Activated CD4-positive, alpha-beta memory T cell treated with anti-CD3 and anti-CD28 coated beads for 36 hours (primary cell): ENCODE data around the gene OARD1. TPM values are rescaled to one million over a fixed set of nuclear protein-coding genes. Genes with fewer than 3 reads are reported as not detected.

ENCODE experiments used
- CTCF ChIA-PET: fragments of 350-600 bp; sonication (Branson Sonifier 250); formaldehyde crosslinking; loops from one replicate; lab custom pipeline; 2021; ENCODE audit warnings: antibody characterized with exemption, inconsistent platforms; lab: Charles Lee
- POLR2A ChIA-PET: fragments of 350-600 bp; sonication (Branson Sonifier 250); formaldehyde crosslinking; loops from one replicate; lab custom pipeline; 2021; ENCODE audit warnings: antibody characterized with exemption; lab: Charles Lee
- DNase-seq: peaks from one replicate; pipeline ENCODE4 v3.0.0-alpha.2; 2020
- H3K27ac Mint-ChIP-seq: one replicate; pipeline ENCODE4 v1.8.0; 2021; ENCODE audit warnings: mixed read lengths
- H3K27me3 Mint-ChIP-seq: one replicate; pipeline ENCODE4 v1.8.0; 2021; ENCODE audit warnings: mixed read lengths
- H3K36me3 Mint-ChIP-seq: one replicate; pipeline ENCODE4 v1.8.0; 2021; ENCODE audit warnings: mixed read lengths
- H3K4me1 Mint-ChIP-seq: one replicate; pipeline ENCODE4 v1.8.0; 2021; ENCODE audit warnings: low read depth, mixed read lengths
- H3K4me3 Mint-ChIP-seq: one replicate; pipeline ENCODE4 v1.8.0; 2021; ENCODE audit warnings: mild to moderate bottlenecking, mixed read lengths
- H3K9me3 Mint-ChIP-seq: one replicate; pipeline ENCODE4 v1.8.0; 2021; ENCODE audit warnings: mixed read lengths
- intact Hi-C: fragments of 100-400 bp; cut with micrococcal nuclease; formaldehyde crosslinking; loops from one replicate; pipeline ENCODE4 v1.15.1; 2023
- total RNA-seq, 2 experiments: library from RNA; stranded (reverse); gene quantifications; one replicate each; pipeline ENCODE4 v1.2.3, GENCODE V29; 2021

The OARD1 gene
- total RNA-seq, 2 experiments from 2014 or later, result 40.5 to 42.9 TPM

GRCh38 chr6:41073968-41074691 is 2.0 kb upstream of the OARD1 start:
- no peak for DNase-seq
- Mint-ChIP-seq H3K4me3 (peak overlapping the region; percentile 91), H3K9me3 (no peaks in the 10 kb centered on the region), H3K36me3 (peaks cover 28% of the 10 kb centered on the region), H3K27ac (peak overlapping the region; percentile 95), H3K4me1 (peaks cover 56% of the 10 kb centered on the region), H3K27me3 (no peaks in the 10 kb centered on the region)
- intact Hi-C loops, result loop anchor here (2.0 to 5.0 kb wide), 5 partner anchors 108 to 1959 kb away; partner anchors contain the start of genes FOXP4, KCNK5, SAYSD1 and TFEB
- ChIA-PET POLR2A (no interaction called here), CTCF (interaction anchor here (0.6 to 1.5 kb wide), 2 partner anchors 8 to 108 kb away, joined by 6 to 8 read pairs; no protein-coding TSS in a partner anchor)

- POLR2A ChIA-PET, result interaction anchor here (1.0 kb wide), 1 partner anchor 31 kb away, joined by 3 read pairs; no protein-coding TSS in a partner anchor
- Mint-ChIP-seq H3K36me3 (peaks cover 24% of the 10 kb centered on the region), H3K9me3 (no peaks in the 10 kb centered on the region), H3K27ac (peak overlapping the region; percentile 95), H3K4me3 (peak overlapping the region; percentile 91), H3K4me1 (peaks cover 51% of the 10 kb centered on the region), H3K27me3 (no peaks in the 10 kb centered on the region)
- DNase-seq, result peak; percentile 89
- intact Hi-C loops, result loop anchor here (2.0 to 5.0 kb wide), 5 partner anchors 109 to 1959 kb away; partner anchors contain the start of genes FOXP4, KCNK5, SAYSD1 and TFEB
- CTCF ChIA-PET, result interaction anchor here (1.1 to 1.7 kb wide), 3 partner anchors 34 to 109 kb away, joined by 4 to 7 read pairs (median 6); partner anchors contain the start of gene UNC5CL
Observed at GRCh38 chr6:41073203-41073967, 1.2 kb upstream of the OARD1 start.

GRCh38 chr6:41072836-41073202 is 663 bp upstream of the OARD1 start, which contains the start of gene NFYA:
Gene NFYA, plus strand, starts transcription at chr6:41072974. Its CDS starts 6,116 bp downstream, at chr6:41079090.
- H3K27ac Mint-ChIP-seq, result peak within 1 kb of the TSS; percentile 98
- DNase-seq, result no peak
- H3K27me3 Mint-ChIP-seq, result no peaks in the 10 kb centered on the region
- POLR2A ChIA-PET, result interaction anchor here (1.0 kb wide), 1 partner anchor 31 kb away, joined by 3 read pairs; no protein-coding TSS in a partner anchor
- intact Hi-C loops, result loop anchor here (1.0 to 5.0 kb wide), 8 partner anchors 46 to 1958 kb away; partner anchors contain the start of genes FOXP4, KCNK5, SAYSD1 and TFEB
- H3K36me3 Mint-ChIP-seq, result peaks cover 26% of the 10 kb centered on the region
- CTCF ChIA-PET, result interaction anchor here (1.1 to 1.7 kb wide), 3 partner anchors 33 to 110 kb away, joined by 4 to 7 read pairs (median 6); partner anchors contain the start of gene UNC5CL
- H3K4me3 Mint-ChIP-seq, result peak within 1 kb of the TSS; percentile 93
- peaks cover 52% of the 10 kb centered on the region for H3K4me1 Mint-ChIP-seq
- no peaks in the 10 kb centered on the region for H3K9me3 Mint-ChIP-seq

GRCh38 chr6:41071501-41071922 is 644 bp downstream of the OARD1 start:
- peaks cover 39% of the 10 kb centered on the region for H3K36me3 Mint-ChIP-seq

GRCh38 chr6:41066867-41067304 is 5.3 kb downstream of the OARD1 start:
- no peaks in the 10 kb centered on the region for H3K9me3 Mint-ChIP-seq
- peak overlapping the region; percentile 13 for H3K27ac Mint-ChIP-seq
- no peak overlapping the region for H3K4me3 Mint-ChIP-seq
- peak; percentile 68 for DNase-seq
- intact Hi-C loops, result no loop called here
- CTCF ChIA-PET, result interaction anchor here (1.0 to 2.0 kb wide), 4 partner anchors 10 to 136 kb away, joined by 3 to 6 read pairs (median 5); no protein-coding TSS in a partner anchor
- H3K27me3 Mint-ChIP-seq, result no peaks in the 10 kb centered on the region
- H3K4me1 Mint-ChIP-seq, result peaks cover 32% of the 10 kb centered on the region
- H3K36me3 Mint-ChIP-seq, result peaks cover 51% of the 10 kb centered on the region
- POLR2A ChIA-PET, result no interaction called here

More at GRCh38 chr6:41071501-41071922, 644 bp downstream of the OARD1 start:
- Mint-ChIP-seq H3K27me3 (no peaks in the 10 kb centered on the region), H3K9me3 (no peaks in the 10 kb centered on the region), H3K4me1 (peaks cover 54% of the 10 kb centered on the region), H3K27ac (peak overlapping the region; percentile 98), H3K4me3 (peak overlapping the region; percentile 93)
- ChIA-PET CTCF (interaction anchor here (0.6 to 2.0 kb wide), 4 partner anchors 31 to 111 kb away, joined by 3 to 8 read pairs (median 4); no protein-coding TSS in a partner anchor), POLR2A (no interaction called here)
- intact Hi-C loops, result loop anchor here (5.0 kb wide), 3 partner anchors 111 to 1844 kb away; partner anchors contain the start of genes FOXP4 and KCNK5
- DNase-seq, result no peak

- CTCF ChIA-PET, result interaction anchor here (0.7 to 1.1 kb wide), 4 partner anchors 9 to 37 kb away, joined by 3 to 9 read pairs (median 6); no protein-coding TSS in a partner anchor
- no peak overlapping the region for H3K27ac Mint-ChIP-seq
- H3K4me3 Mint-ChIP-seq, result no peak overlapping the region
- POLR2A ChIA-PET, result no interaction called here
- DNase-seq, result no peak
- H3K9me3 Mint-ChIP-seq, result no peaks in the 10 kb centered on the region
- H3K27me3 Mint-ChIP-seq, result no peaks in the 10 kb centered on the region
- intact Hi-C loops, result no loop called here
- H3K36me3 Mint-ChIP-seq, result peaks cover 50% of the 10 kb centered on the region
- peaks cover 23% of the 10 kb centered on the region for H3K4me1 Mint-ChIP-seq
Observed at GRCh38 chr6:41065550-41066026, 6.6 kb downstream of the OARD1 start.

- intact Hi-C loops, result no loop called here
- CTCF ChIA-PET, result interaction anchor here (0.8 kb wide), 1 partner anchor 38 kb away, joined by 4 read pairs; no protein-coding TSS in a partner anchor
- H3K36me3 Mint-ChIP-seq, result peaks cover 48% of the 10 kb centered on the region
- H3K4me1 Mint-ChIP-seq, result peaks cover 19% of the 10 kb centered on the region
- no peaks in the 10 kb centered on the region for H3K27me3 Mint-ChIP-seq
- POLR2A ChIA-PET, result no interaction called here
- no peak for DNase-seq
- no peaks in the 10 kb centered on the region for H3K9me3 Mint-ChIP-seq
- no peak overlapping the region for H3K27ac Mint-ChIP-seq
- H3K4me3 Mint-ChIP-seq, result no peak overlapping the region
Observed at GRCh38 chr6:41064841-41065240, 7.3 kb downstream of the OARD1 start.

- H3K4me3 Mint-ChIP-seq, result no peak overlapping the region
- H3K27ac Mint-ChIP-seq, result no peak overlapping the region
- intact Hi-C loops, result no loop called here
- H3K4me1 Mint-ChIP-seq, result peaks cover 15% of the 10 kb centered on the region
- H3K9me3 Mint-ChIP-seq, result no peaks in the 10 kb centered on the region
- no peaks in the 10 kb centered on the region for H3K27me3 Mint-ChIP-seq
- CTCF ChIA-PET, result interaction anchor here (0.9 kb wide), 1 partner anchor 25 kb away, joined by 3 read pairs; the partner anchor contains the start of gene UNC5CL
- peaks cover 45% of the 10 kb centered on the region for H3K36me3 Mint-ChIP-seq
- POLR2A ChIA-PET, result no interaction called here
- no peak for DNase-seq
Observed at GRCh38 chr6:41063884-41064285, 8.3 kb downstream of the OARD1 start.

- intact Hi-C loops, result no loop called here
- no peaks in the 10 kb centered on the region for H3K9me3 Mint-ChIP-seq
- CTCF ChIA-PET, result interaction anchor here (1.4 kb wide), 1 partner anchor 120 kb away, joined by 3 read pairs; no protein-coding TSS in a partner anchor
- no peak overlapping the region for H3K27ac Mint-ChIP-seq
- H3K27me3 Mint-ChIP-seq, result no peaks in the 10 kb centered on the region
- POLR2A ChIA-PET, result no interaction called here
- H3K36me3 Mint-ChIP-seq, result peaks cover 36% of the 10 kb centered on the region
- H3K4me1 Mint-ChIP-seq, result peaks cover 7% of the 10 kb centered on the region
- H3K4me3 Mint-ChIP-seq, result no peak overlapping the region
- no peak for DNase-seq
Observed at GRCh38 chr6:41062056-41062455, 10.1 kb downstream of the OARD1 start.

GRCh38 chr6:41061196-41061726 is 10.9 kb downstream of the OARD1 start:
- H3K36me3 Mint-ChIP-seq, result peaks cover 29% of the 10 kb centered on the region
- intact Hi-C loops, result no loop called here
- H3K4me3 Mint-ChIP-seq, result no peak overlapping the region
- POLR2A ChIA-PET, result no interaction called here
- no peak overlapping the region for H3K27ac Mint-ChIP-seq
- DNase-seq, result no peak
- H3K9me3 Mint-ChIP-seq, result no peaks in the 10 kb centered on the region
- no peaks in the 10 kb centered on the region for H3K27me3 Mint-ChIP-seq
- CTCF ChIA-PET, result no interaction called here
- H3K4me1 Mint-ChIP-seq, result no peaks in the 10 kb centered on the region

GRCh38 chr6:41059556-41059955 is 12.6 kb downstream of the OARD1 start:
- intact Hi-C loops, result no loop called here
- H3K4me3 Mint-ChIP-seq, result no peak overlapping the region
- H3K27ac Mint-ChIP-seq, result no peak overlapping the region

More at GRCh38 chr6:41059556-41059955, 12.6 kb downstream of the OARD1 start:
- POLR2A ChIA-PET, result interaction anchor here (1.1 kb wide), 1 partner anchor 24 kb away, joined by 4 read pairs; no protein-coding TSS in a partner anchor
- no peaks in the 10 kb centered on the region for H3K9me3 Mint-ChIP-seq
- H3K27me3 Mint-ChIP-seq, result no peaks in the 10 kb centered on the region
- DNase-seq, result no peak
- CTCF ChIA-PET, result interaction anchor here (0.8 to 1.9 kb wide), 3 partner anchors 13 to 365 kb away, joined by 3 to 5 read pairs (median 3); no protein-coding TSS in a partner anchor
- peaks cover 19% of the 10 kb centered on the region for H3K36me3 Mint-ChIP-seq
- no peaks in the 10 kb centered on the region for H3K4me1 Mint-ChIP-seq
